ENCODE data around the gene SLC38A1.

SLC38A1 gene

DNA sequence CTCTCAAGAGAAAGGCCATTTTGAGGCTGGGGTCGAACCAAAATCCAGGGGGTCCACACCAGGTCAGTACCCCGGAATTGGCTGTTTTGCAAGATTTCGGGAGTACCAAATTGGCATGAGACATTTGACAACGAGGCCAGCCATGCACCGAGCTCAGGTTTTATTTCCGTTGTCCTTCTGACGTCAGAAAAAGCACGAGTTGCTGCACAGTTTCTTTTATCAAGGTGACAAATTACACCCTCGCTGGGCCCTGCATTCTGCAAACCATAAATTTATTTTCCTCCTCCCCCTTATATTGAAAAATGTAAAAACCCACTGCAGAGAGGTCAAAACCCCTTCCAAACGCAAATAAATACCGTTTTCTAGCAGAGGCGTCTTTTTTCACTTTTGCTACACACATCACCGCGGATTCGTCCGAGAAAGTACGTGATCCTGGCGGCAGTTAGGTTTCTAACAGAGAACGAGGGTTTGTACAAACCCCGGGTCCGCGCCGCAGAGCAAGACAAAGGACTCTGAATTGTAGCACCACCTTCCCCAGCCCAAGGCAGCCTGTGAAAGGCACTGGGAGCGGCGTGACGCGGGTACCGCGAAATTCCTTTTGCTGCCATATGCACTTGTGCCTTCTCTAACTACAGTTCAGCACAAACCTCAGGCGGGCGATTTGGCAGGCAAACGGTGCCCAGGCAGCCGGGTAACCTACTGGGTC is 1.8 kb downstream of the SLC38A1 start:
- H3K36me3 ChIP-seq (ENCODE audit: control insufficient read depth, insufficient read depth, low read length), result no peaks in the 10 kb centered on the region
- H3K27me3 ChIP-seq (replicated peaks; ENCODE audit: control insufficient read depth, insufficient read depth, low read length), result no peaks in the 10 kb centered on the region
- H3K4me3 ChIP-seq (replicated peaks; ENCODE audit: low read depth, low read length), result peak overlapping the region; percentile 95
- TF ChIP-seq, protein P1, sequence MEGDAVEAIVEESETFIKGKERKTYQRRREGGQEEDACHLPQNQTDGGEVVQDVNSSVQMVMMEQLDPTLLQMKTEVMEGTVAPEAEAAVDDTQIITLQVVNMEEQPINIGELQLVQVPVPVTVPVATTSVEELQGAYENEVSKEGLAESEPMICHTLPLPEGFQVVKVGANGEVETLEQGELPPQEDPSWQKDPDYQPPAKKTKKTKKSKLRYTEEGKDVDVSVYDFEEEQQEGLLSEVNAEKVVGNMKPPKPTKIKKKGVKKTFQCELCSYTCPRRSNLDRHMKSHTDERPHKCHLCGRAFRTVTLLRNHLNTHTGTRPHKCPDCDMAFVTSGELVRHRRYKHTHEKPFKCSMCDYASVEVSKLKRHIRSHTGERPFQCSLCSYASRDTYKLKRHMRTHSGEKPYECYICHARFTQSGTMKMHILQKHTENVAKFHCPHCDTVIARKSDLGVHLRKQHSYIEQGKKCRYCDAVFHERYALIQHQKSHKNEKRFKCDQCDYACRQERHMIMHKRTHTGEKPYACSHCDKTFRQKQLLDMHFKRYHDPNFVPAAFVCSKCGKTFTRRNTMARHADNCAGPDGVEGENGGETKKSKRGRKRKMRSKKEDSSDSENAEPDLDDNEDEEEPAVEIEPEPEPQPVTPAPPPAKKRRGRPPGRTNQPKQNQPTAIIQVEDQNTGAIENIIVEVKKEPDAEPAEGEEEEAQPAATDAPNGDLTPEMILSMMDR (IDR thresholded peaks at IDR 0.05; ENCODE audit: insufficient read depth, low read length, poor library complexity, severe bottlenecking), result no peak
- DNase-seq (ENCODE audit: extremely low read depth, insufficient read length), result peak; percentile 60

GRCh38 chr12:46266382-46266791 is 2.5 kb downstream of the SLC38A1 start:
- DNase-seq (ENCODE audit: extremely low read depth, insufficient read length), result no peak
- Histone ChIP-seq H3K36me3 (ENCODE audit: control insufficient read depth, insufficient read depth, low read length) (peaks cover 2% of the 10 kb centered on the region; the same call in 1 of the 2 replicates), H3K27me3 (replicated peaks; ENCODE audit: control insufficient read depth, insufficient read depth, low read length) (no peaks in the 10 kb centered on the region), H3K4me3 (replicated peaks; ENCODE audit: low read depth, low read length) (peak overlapping the region; percentile 95)
- TF ChIP-seq, protein P1 (IDR thresholded peaks at IDR 0.05; ENCODE audit: insufficient read depth, low read length, poor library complexity, severe bottlenecking), result no peak

GRCh38 chr12:46265734-46266133 is 3.1 kb downstream of the SLC38A1 start:
- Histone ChIP-seq H3K4me3 (replicated peaks; ENCODE audit: low read depth, low read length) (peak overlapping the region; percentile 95), H3K27me3 (replicated peaks; ENCODE audit: control insufficient read depth, insufficient read depth, low read length) (no peaks in the 10 kb centered on the region), H3K36me3 (ENCODE audit: control insufficient read depth, insufficient read depth, low read length) (peaks cover 2% of the 10 kb centered on the region; the same call in 1 of the 2 replicates)
- DNase-seq (ENCODE audit: extremely low read depth, insufficient read length), result no peak
- TF ChIP-seq, protein P1 (IDR thresholded peaks at IDR 0.05; ENCODE audit: insufficient read depth, low read length, poor library complexity, severe bottlenecking), result no peak

DNA sequence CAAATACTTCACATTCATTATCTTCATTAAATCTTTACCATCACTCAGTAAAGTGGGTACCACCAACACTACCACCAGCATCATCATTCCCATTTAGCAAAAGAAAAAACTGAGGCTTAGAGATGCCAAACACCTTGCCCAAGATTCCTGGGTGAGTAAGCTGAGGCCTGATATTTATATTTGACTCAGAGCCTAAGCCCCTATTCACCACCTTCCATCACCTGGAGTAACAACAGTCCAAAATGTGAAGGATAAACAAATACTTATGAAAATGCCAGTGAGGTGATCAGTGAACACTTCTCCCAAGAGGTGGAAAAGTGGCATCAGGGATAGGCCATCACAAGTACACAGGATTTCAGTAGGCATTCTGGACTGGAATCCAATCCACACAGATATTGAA is 3.7 kb downstream of the SLC38A1 start:
- TF ChIP-seq, protein P1 (IDR thresholded peaks at IDR 0.05; ENCODE audit: insufficient read depth, low read length, poor library complexity, severe bottlenecking), result no peak
- DNase-seq (ENCODE audit: extremely low read depth, insufficient read length), result no peak
- H3K27me3 ChIP-seq (replicated peaks; ENCODE audit: control insufficient read depth, insufficient read depth, low read length), result no peaks in the 10 kb centered on the region
- peaks cover 2% of the 10 kb centered on the region; the same call in 1 of the 2 replicates for H3K36me3 ChIP-seq (ENCODE audit: control insufficient read depth, insufficient read depth, low read length)
- peak overlapping the region; percentile 95 for H3K4me3 ChIP-seq (replicated peaks; ENCODE audit: low read depth, low read length)

DNA sequence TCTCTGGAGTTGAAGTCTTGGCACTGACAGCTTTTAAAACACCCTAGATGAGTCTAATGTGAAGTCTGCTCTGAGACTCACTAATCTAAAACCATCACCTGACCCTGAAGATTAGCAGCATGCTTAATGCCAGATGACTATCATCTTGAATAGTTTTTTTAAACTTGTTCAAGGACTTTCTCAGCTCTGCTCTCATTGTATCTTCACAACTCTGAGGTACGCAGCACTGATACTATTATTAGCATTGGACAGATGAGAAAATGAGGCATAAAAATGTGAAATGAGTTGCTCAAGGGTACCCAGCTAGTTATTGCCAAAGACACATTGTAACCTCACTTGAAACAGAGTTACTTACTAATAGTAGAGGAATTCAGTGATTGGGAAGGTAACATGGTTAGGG is 4.8 kb downstream of the SLC38A1 start:
- no peak overlapping the region for H3K4me3 ChIP-seq (replicated peaks; ENCODE audit: low read depth, low read length)
- TF ChIP-seq, protein P1 (IDR thresholded peaks at IDR 0.05; ENCODE audit: insufficient read depth, low read length, poor library complexity, severe bottlenecking), result no peak
- DNase-seq (ENCODE audit: extremely low read depth, insufficient read length), result peak; percentile 41

More for the DNA sequence above, 4.8 kb downstream of the SLC38A1 start:
- Histone ChIP-seq H3K27me3 (replicated peaks; ENCODE audit: control insufficient read depth, insufficient read depth, low read length) (no peaks in the 10 kb centered on the region), H3K36me3 (ENCODE audit: control insufficient read depth, insufficient read depth, low read length) (peaks cover 3% of the 10 kb centered on the region)

Data from GM06990 (cell line).